ENCODE data around the gene IAH1.

IAH1 gene

GRCh38 chr2:9527995-9528787, 53.8 kb downstream of the IAH1 start:
- no peak for DNase-seq (ENCODE audit: low read depth in 2 of 2)

DNA sequence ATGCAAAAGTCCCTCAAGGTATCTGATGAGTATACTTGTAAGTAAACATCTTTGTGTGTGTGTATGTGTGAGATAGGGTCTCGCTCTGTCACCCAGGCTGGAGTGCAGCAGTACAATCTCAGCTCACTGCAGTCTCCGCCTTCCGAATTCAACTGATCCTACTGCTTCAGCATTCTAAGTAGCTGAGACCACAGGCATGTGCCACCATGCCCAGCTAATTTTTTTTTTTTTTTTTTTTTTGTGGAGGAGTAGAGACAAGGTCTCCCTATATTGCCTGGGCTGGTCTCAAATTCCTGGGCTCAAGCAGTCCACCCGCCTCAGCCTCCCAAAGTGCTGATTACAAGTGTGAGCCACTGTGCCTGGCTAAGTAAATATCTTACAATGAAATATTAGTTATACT, 58.1 kb downstream of the IAH1 start:
- DNase-seq (ENCODE audit: low read depth in 2 of 2), result no peak

GRCh38 chr2:9533663-9534062, 59.3 kb downstream of the IAH1 start:
- DNase-seq (ENCODE audit: low read depth in 2 of 2), result no peak

DNA sequence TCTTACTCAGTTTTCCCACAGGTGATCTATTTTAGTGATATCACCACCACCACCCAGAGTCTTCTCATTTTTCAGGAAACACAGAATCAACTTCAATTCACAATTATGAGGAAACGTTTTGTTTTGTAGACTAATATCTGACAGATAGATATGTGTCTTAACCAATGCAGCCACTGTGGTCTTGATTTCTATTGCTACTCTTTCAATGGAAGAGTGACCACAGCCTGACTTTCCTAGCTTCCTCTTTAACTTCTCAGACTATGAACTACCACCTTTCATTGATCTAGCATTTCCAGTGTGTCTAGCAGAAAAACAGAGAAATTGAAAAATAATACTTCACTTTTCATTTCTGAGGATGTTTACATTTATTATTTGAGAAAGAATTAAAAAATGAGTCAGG, 60.8 kb downstream of the IAH1 start:
- no peak for DNase-seq (ENCODE audit: low read depth in 2 of 2)

DNA sequence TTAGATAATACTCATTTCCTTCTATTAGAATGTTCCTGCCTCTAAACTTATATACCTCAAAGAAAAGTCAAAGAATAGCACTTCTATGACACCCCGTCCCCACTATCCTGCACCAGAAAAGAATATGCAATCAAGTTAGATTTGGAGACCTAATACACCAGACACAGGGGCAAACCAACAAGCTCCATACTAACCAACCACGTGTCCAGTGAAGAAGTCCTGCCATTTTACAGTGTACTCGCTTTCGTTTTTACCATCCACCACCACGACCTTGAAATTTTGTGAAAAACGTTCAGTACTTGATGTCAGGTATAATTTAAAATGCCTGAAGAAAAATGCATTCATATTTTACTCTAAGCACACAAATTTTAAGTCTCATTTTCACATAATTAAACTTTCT, 62.2 kb downstream of the IAH1 start:
- DNase-seq (ENCODE audit: low read depth in 2 of 2), result no peak

- DNase-seq (ENCODE audit: low read depth in 2 of 2), result no peak
Measured at GRCh38 chr2:9538000-9538507, 63.7 kb downstream of the IAH1 start.
